GM18951 (cell line): ENCODE results near the gene BACE1.

Source experiments
- POLR2A ChIP-seq: IDR thresholded peaks from 4 replicates; pipeline ENCODE4 v1.6.1; 2011; ENCODE audit warnings: mild to moderate bottlenecking; ENCODE audit not compliant: insufficient read length, insufficient read depth; ENCODE audit errors: extremely low read depth
- in situ Hi-C: fragments of 300-500 bp; cut with MboI; formaldehyde crosslinking; loops from one replicate; pipeline ENCODE4 v1.12.0; 2022; ENCODE audit warnings: low sequenced_read_pairs, mixed read lengths, inconsistent platforms; ENCODE audit not compliant: unreplicated experiment

BACE1 gene

DNA sequence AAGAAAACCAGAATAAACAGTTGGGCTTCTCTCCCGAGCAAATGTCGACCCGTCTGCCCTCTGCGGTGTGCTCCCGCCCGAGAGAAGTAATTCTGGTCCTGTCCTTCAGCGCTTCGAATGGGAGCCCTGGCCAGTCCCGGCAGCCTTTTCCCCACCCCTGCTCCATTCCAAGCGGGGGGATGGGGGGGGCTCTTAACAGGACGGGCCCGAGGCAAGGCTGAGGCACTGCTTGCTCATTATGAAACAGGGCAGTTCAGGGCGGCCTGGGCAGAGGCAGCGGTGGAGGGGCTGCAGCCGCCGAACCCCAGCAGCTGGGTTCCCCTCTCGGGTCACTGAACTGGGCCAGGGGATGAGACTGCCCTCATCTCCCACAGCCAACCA lies 15.8 kb downstream of the BACE1 start:
- no peak for TF ChIP-seq POLR2A
- in situ Hi-C loops = no loop called here

DNA sequence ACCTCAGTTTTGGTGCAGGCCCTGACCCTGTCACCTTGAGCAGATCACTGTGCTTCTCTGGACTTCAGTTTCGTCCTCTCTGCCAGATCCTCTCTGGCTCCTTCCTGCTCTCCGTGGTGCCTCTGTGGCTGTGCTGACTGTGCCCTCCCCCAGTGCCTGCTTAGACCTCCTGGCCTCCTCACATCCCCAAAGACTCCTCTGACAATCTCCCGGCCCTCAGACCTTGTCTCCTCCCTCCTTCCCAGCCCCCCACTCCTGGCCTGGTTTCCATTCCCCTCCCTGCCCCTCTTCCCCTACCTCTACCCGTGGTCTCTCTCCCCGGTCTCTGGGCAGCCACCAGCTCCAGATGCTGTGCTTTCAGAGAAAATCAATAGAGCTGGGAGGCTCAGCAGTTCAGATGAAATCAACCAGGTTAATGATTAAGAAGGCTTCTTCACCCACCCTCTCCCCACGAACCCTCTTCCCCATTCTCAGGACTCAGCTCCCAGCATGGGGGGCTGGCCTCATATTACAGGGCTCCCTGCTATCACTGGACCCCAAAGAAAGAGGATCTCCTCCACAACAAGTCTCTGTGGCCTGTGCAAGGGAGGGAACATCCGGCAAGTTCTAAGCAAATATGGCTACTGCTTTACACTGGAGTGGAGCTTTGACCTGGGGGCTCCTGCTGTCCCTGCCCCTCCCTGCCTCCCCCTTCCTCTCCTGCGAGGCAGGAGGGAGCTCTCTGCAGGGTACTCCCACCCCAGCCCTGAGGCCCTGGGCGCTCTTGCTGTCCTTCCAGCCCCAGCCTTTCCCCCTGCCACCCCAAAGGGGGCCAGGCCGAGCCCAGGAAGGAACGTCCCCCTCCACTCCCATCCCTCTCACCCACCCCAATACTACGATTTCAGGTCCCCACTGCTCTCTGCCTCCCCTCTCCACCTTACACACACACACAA lies 16.4 kb downstream of the BACE1 start:
- in situ Hi-C loops = no loop called here

DNA sequence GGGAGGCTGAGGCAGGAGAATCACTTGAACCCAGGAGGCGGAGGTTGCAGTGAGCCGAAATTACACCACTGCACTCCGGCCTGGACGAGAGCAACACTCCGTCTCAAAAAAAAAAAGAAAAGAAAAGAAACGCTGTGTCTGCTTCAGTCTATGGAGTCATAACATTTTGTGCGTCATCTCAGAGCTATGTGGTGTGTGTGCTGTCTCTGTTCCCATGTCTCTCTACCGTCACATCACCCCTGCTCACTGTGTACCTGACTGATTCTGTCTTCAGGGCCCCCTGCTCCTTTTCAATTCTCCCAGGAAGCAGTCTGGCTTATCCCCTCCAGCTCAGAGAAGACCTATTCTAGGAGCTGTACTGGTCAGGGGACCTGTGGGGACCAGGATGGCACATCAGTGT lies 17.9 kb downstream of the BACE1 start:
- in situ Hi-C loops = no loop called here
- TF ChIP-seq POLR2A = no peak

More for the DNA sequence above, 16.4 kb downstream of the BACE1 start:
- TF ChIP-seq POLR2A = no peak

DNA sequence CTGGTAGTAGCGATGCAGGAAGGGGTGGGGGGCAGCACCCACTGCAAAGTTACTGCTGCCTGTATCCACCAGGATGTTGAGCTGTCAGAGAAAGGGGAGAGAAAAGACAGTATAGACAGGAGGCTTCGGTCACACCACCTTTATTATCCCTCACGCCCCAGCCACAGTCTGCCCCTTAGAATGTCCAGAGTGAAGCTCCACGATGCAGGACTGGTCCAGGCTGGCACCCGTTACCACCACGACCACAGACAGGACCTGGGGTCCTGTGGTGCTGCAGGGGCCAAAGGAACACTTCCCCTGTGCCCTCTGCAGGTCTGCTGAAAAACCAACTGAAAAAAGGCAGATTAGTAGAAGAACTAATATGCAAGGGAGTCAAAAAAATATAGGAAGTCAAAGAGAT lies 19.2 kb downstream of the BACE1 start:
- TF ChIP-seq POLR2A = no peak
- in situ Hi-C loops = no loop called here

DNA sequence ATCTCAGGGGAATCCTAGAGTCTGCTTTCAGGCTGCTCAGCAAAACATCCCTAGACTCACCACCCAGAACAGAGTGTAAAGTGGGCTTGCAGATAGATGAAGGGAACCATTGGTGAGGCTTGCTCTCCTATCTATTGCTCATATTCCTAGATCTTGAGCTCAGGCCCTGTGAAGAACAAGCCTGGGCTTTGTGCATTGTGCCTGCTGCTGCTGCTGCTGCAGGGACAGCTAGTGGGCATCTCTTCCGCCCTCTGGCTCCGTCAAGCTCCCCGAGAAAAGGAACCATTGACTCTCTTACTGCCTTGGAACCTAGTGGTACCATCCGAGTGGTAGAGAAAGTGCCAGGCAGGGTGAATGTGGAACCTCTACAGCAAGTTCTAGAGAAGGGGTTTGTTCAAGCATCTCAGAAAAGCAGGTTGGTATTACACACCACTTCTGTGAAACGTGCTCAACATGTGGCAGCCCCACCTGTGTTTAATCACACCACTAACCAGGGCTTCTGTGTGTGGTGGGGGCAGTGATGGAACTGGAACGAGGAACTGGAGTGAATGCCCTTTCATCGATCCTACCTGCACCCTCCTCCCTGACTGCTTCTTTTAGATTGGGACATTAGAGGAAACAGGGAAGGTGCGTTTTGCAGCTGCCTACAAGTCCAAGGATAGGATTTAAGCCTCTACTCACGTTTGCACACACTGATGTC lies 20.5 kb downstream of the BACE1 start:
- in situ Hi-C loops = no loop called here
- TF ChIP-seq POLR2A = no peak

DNA sequence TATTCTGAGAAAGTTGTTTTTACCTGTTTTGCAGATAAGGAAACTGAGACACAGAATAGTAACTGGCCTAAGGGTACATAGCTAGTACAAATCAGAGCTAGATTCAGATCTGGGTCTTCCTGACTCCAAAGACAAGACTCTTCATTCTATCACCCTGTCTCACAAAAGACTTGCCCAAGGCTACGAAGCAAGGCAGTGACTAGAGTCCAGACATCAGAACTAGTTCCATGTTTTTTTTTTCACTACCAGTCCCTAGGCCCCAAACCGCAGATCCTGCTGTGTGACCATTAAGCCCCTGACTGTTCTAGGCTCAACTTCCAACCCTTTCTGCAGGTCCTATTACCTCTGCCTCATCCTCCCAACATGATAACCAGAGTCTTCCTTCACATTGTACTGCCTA lies 23.4 kb downstream of the BACE1 start:
- TF ChIP-seq POLR2A = no peak
- in situ Hi-C loops = no loop called here

- in situ Hi-C loops = no loop called here
- TF ChIP-seq POLR2A = no peak
These were observed 25.2 kb downstream of the BACE1 start, which contains the start of gene BACE1-AS for GRCh38 chr11:117290809-117291396. BACE1-AS (plus strand) TSS chr11:117291346.

- in situ Hi-C loops = no loop called here
- no peak for TF ChIP-seq POLR2A
These were observed 26.3 kb downstream of the BACE1 start for GRCh38 chr11:117289795-117290194.

DNA sequence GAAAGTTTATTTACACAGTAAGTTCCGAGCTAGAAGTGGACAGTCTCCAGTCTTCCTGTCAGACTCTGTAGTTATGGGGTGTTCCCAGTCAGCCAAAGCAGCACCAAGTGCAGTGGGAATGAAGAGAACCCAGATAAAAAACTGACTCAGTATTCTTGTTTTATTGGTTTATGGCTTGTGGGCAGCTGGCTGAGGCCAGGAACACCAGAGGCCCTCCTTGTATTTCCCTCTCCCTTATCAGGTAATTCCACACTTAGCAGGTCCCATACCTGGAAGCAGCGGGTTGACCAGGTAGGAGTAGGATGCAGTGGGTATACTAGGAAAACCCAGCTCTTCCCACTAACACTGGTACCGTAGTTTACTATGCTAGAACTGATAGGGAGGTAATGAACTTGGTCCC lies 28.4 kb downstream of the BACE1 start:
- in situ Hi-C loops = no loop called here
- TF ChIP-seq POLR2A = no peak

GRCh38 chr11:117286588-117286987 lies 29.5 kb downstream of the BACE1 start:
- in situ Hi-C loops = no loop called here
- TF ChIP-seq POLR2A = no peak

- in situ Hi-C loops = no loop called here
These were observed 32.0 kb downstream of the BACE1 start for GRCh38 chr11:117284053-117284452.

GRCh38 chr11:117282956-117283355 lies 33.1 kb downstream of the BACE1 start:
- in situ Hi-C loops = no loop called here
- TF ChIP-seq POLR2A = no peak

More at GRCh38 chr11:117284053-117284452, 32.0 kb downstream of the BACE1 start:
- no peak for TF ChIP-seq POLR2A

DNA sequence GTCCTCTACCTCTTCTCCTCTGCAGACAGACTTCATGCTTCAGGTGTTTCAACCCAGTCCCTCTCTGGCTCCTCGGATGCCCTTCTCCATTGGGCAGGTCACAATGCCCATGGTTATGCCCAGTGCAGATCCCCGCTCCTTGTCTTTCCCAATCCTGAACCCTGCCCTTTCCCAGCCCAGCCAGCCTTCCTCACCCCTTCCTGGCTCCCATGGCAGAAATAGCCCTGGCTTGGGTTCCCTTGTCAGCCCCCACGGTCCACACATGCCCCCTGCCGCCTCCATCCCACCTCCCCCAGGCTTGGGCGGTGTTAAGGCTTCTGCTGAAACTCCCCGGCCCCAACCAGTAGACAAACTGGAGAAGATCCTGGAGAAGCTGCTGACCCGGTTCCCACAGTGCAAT lies 34.2 kb downstream of the BACE1 start:
- in situ Hi-C loops = no loop called here
- no peak for TF ChIP-seq POLR2A

- in situ Hi-C loops = no loop called here
- no peak for TF ChIP-seq POLR2A
These were observed 34.9 kb downstream of the BACE1 start for GRCh38 chr11:117281159-117281558.
